Measurements from ENCODE around the gene MEX3C.

The MEX3C gene

GRCh38 chr18:51151568-51152511 is 45.6 kb downstream of the MEX3C start:
- no peak overlapping the region for H3K27ac ChIP-seq (ENCODE audit: low read depth, low read length)
- no peaks in the 10 kb centered on the region for H3K27me3 ChIP-seq (ENCODE audit: control insufficient read depth, insufficient read depth, low read length)
- H3K36me3 ChIP-seq (ENCODE audit: control insufficient read depth, insufficient read depth, low read length): no peaks in the 10 kb centered on the region
- H3K9me3 ChIP-seq (ENCODE audit: control insufficient read depth, insufficient read depth, low read depth, low read length): peaks cover 6% of the 10 kb centered on the region; the same call in 1 of the 2 replicates
- peaks cover 4% of the 10 kb centered on the region; the same call in 1 of the 2 replicates for H3K4me1 ChIP-seq (ENCODE audit: control insufficient read depth, insufficient read depth, low read length)
- no peak overlapping the region for H3K4me3 ChIP-seq (ENCODE audit: low read depth, low read length)
- no peak overlapping the region for H3K9ac ChIP-seq (ENCODE audit: low read length)

GRCh38 chr18:51151185-51151567 is 46.3 kb downstream of the MEX3C start:
- peaks cover 6% of the 10 kb centered on the region; the same call in 1 of the 2 replicates for H3K9me3 ChIP-seq (ENCODE audit: control insufficient read depth, insufficient read depth, low read depth, low read length)
- H3K9ac ChIP-seq (ENCODE audit: low read length): no peak overlapping the region
- no peaks in the 10 kb centered on the region for H3K27me3 ChIP-seq (ENCODE audit: control insufficient read depth, insufficient read depth, low read length)
- peaks cover 4% of the 10 kb centered on the region; the same call in 1 of the 2 replicates for H3K4me1 ChIP-seq (ENCODE audit: control insufficient read depth, insufficient read depth, low read length)
- no peak overlapping the region for H3K4me3 ChIP-seq (ENCODE audit: low read depth, low read length)
- H3K36me3 ChIP-seq (ENCODE audit: control insufficient read depth, insufficient read depth, low read length): no peaks in the 10 kb centered on the region
- no peak overlapping the region for H3K27ac ChIP-seq (ENCODE audit: low read depth, low read length)

- H3K36me3 ChIP-seq (ENCODE audit: control insufficient read depth, insufficient read depth, low read length): no peaks in the 10 kb centered on the region
- no peaks in the 10 kb centered on the region for H3K27me3 ChIP-seq (ENCODE audit: control insufficient read depth, insufficient read depth, low read length)
- H3K9ac ChIP-seq (ENCODE audit: low read length): no peak overlapping the region
- H3K27ac ChIP-seq (ENCODE audit: low read depth, low read length): no peak overlapping the region
- H3K9me3 ChIP-seq (ENCODE audit: control insufficient read depth, insufficient read depth, low read depth, low read length): peaks cover 6% of the 10 kb centered on the region; the same call in 1 of the 2 replicates
- no peak overlapping the region for H3K4me3 ChIP-seq (ENCODE audit: low read depth, low read length)
- H3K4me1 ChIP-seq (ENCODE audit: control insufficient read depth, insufficient read depth, low read length): peaks cover 4% of the 10 kb centered on the region; the same call in 1 of the 2 replicates
Observed at GRCh38 chr18:51150113-51150700, 47.3 kb downstream of the MEX3C start.

GRCh38 chr18:51149670-51150069 is 47.8 kb downstream of the MEX3C start:
- Histone ChIP-seq H3K9ac (ENCODE audit: low read length) (no peak overlapping the region), H3K9me3 (ENCODE audit: control insufficient read depth, insufficient read depth, low read depth, low read length) (peaks cover 6% of the 10 kb centered on the region; the same call in 1 of the 2 replicates), H3K36me3 (ENCODE audit: control insufficient read depth, insufficient read depth, low read length) (no peaks in the 10 kb centered on the region), H3K4me1 (ENCODE audit: control insufficient read depth, insufficient read depth, low read length) (peaks cover 4% of the 10 kb centered on the region; the same call in 1 of the 2 replicates), H3K27ac (ENCODE audit: low read depth, low read length) (no peak overlapping the region), H3K27me3 (ENCODE audit: control insufficient read depth, insufficient read depth, low read length) (no peaks in the 10 kb centered on the region), H3K4me3 (ENCODE audit: low read depth, low read length) (no peak overlapping the region)

- H3K9ac ChIP-seq (ENCODE audit: low read length): no peak overlapping the region
- no peaks in the 10 kb centered on the region for H3K36me3 ChIP-seq (ENCODE audit: control insufficient read depth, insufficient read depth, low read length)
- no peak overlapping the region for H3K27ac ChIP-seq (ENCODE audit: low read depth, low read length)
- H3K9me3 ChIP-seq (ENCODE audit: control insufficient read depth, insufficient read depth, low read depth, low read length): peaks cover 6% of the 10 kb centered on the region; the same call in 1 of the 2 replicates
- H3K4me1 ChIP-seq (ENCODE audit: control insufficient read depth, insufficient read depth, low read length): peaks cover 4% of the 10 kb centered on the region; the same call in 1 of the 2 replicates
- no peak overlapping the region for H3K4me3 ChIP-seq (ENCODE audit: low read depth, low read length)
- H3K27me3 ChIP-seq (ENCODE audit: control insufficient read depth, insufficient read depth, low read length): no peaks in the 10 kb centered on the region
Observed at GRCh38 chr18:51146909-51147308, 50.6 kb downstream of the MEX3C start.

GRCh38 chr18:51138936-51139335 is 58.5 kb downstream of the MEX3C start:
- H3K4me3 ChIP-seq (ENCODE audit: low read depth, low read length): no peak overlapping the region
- H3K27me3 ChIP-seq (ENCODE audit: control insufficient read depth, insufficient read depth, low read length): no peaks in the 10 kb centered on the region
- H3K9ac ChIP-seq (ENCODE audit: low read length): no peak overlapping the region
- no peaks in the 10 kb centered on the region for H3K36me3 ChIP-seq (ENCODE audit: control insufficient read depth, insufficient read depth, low read length)
- H3K27ac ChIP-seq (ENCODE audit: low read depth, low read length): no peak overlapping the region
- no peaks in the 10 kb centered on the region for H3K9me3 ChIP-seq (ENCODE audit: control insufficient read depth, insufficient read depth, low read depth, low read length)
- H3K4me1 ChIP-seq (ENCODE audit: control insufficient read depth, insufficient read depth, low read length): peaks cover 17% of the 10 kb centered on the region; the same call in 1 of the 2 replicates

GRCh38 chr18:51137891-51138290 is 59.6 kb downstream of the MEX3C start:
- Histone ChIP-seq H3K9me3 (ENCODE audit: control insufficient read depth, insufficient read depth, low read depth, low read length) (no peaks in the 10 kb centered on the region), H3K27ac (ENCODE audit: low read depth, low read length) (no peak overlapping the region; the same call in 1 of the 2 replicates), H3K4me1 (ENCODE audit: control insufficient read depth, insufficient read depth, low read length) (peaks cover 17% of the 10 kb centered on the region; the same call in 1 of the 2 replicates), H3K27me3 (ENCODE audit: control insufficient read depth, insufficient read depth, low read length) (no peaks in the 10 kb centered on the region), H3K9ac (ENCODE audit: low read length) (peak overlapping the region; percentile 62), H3K4me3 (ENCODE audit: low read depth, low read length) (no peak overlapping the region), H3K36me3 (ENCODE audit: control insufficient read depth, insufficient read depth, low read length) (no peaks in the 10 kb centered on the region)

- Histone ChIP-seq H3K27me3 (ENCODE audit: control insufficient read depth, insufficient read depth, low read length) (no peaks in the 10 kb centered on the region), H3K27ac (ENCODE audit: low read depth, low read length) (peak overlapping the region; percentile 44; the same call in 1 of the 2 replicates), H3K4me1 (ENCODE audit: control insufficient read depth, insufficient read depth, low read length) (peaks cover 17% of the 10 kb centered on the region; the same call in 1 of the 2 replicates), H3K36me3 (ENCODE audit: control insufficient read depth, insufficient read depth, low read length) (no peaks in the 10 kb centered on the region), H3K9me3 (ENCODE audit: control insufficient read depth, insufficient read depth, low read depth, low read length) (no peaks in the 10 kb centered on the region), H3K4me3 (ENCODE audit: low read depth, low read length) (no peak overlapping the region; the same call in 1 of the 2 replicates), H3K9ac (ENCODE audit: low read length) (peak overlapping the region; percentile 62)
Observed at GRCh38 chr18:51137026-51137729, 60.3 kb downstream of the MEX3C start.

- no peaks in the 10 kb centered on the region for H3K9me3 ChIP-seq (ENCODE audit: control insufficient read depth, insufficient read depth, low read depth, low read length)
- H3K27me3 ChIP-seq (ENCODE audit: control insufficient read depth, insufficient read depth, low read length): no peaks in the 10 kb centered on the region
- no peak overlapping the region for H3K9ac ChIP-seq (ENCODE audit: low read length)
- H3K4me3 ChIP-seq (ENCODE audit: low read depth, low read length): no peak overlapping the region
- H3K36me3 ChIP-seq (ENCODE audit: control insufficient read depth, insufficient read depth, low read length): no peaks in the 10 kb centered on the region
- peaks cover 17% of the 10 kb centered on the region; the same call in 1 of the 2 replicates for H3K4me1 ChIP-seq (ENCODE audit: control insufficient read depth, insufficient read depth, low read length)
- no peak overlapping the region for H3K27ac ChIP-seq (ENCODE audit: low read depth, low read length)
Observed at GRCh38 chr18:51135795-51136194, 61.7 kb downstream of the MEX3C start.

GRCh38 chr18:51135364-51135763 is 62.1 kb downstream of the MEX3C start:
- Histone ChIP-seq H3K27ac (ENCODE audit: low read depth, low read length) (no peak overlapping the region), H3K9me3 (ENCODE audit: control insufficient read depth, insufficient read depth, low read depth, low read length) (no peaks in the 10 kb centered on the region), H3K4me3 (ENCODE audit: low read depth, low read length) (no peak overlapping the region), H3K36me3 (ENCODE audit: control insufficient read depth, insufficient read depth, low read length) (no peaks in the 10 kb centered on the region), H3K27me3 (ENCODE audit: control insufficient read depth, insufficient read depth, low read length) (no peaks in the 10 kb centered on the region), H3K9ac (ENCODE audit: low read length) (no peak overlapping the region), H3K4me1 (ENCODE audit: control insufficient read depth, insufficient read depth, low read length) (peaks cover 17% of the 10 kb centered on the region; the same call in 1 of the 2 replicates)

Data from HUES6 (cell line).